NCI-H2171 (cell line): ENCODE measurements around the gene RPLP2.
A peak's percentile ranks its signal among the peaks of the same experiment; 100 is the strongest.

Experiments
- DNase-seq: peaks from one replicate; lab custom pipeline; 2025; lab: John Stamatoyannopoulos, UW

RPLP2 gene

GRCh38 chr11:824292-824880, 14.6 kb downstream of the RPLP2 start:
- no peak for DNase-seq

GRCh38 chr11:824942-825341, 15.2 kb downstream of the RPLP2 start:
- DNase-seq = no peak

GRCh38 chr11:825366-826226, 15.8 kb downstream of the RPLP2 start:
- DNase-seq = no peak

- no peak for DNase-seq
Measured at GRCh38 chr11:826227-826621, 16.5 kb downstream of the RPLP2 start.

- DNase-seq = no peak
Measured at GRCh38 chr11:826836-827145, 17.0 kb downstream of the RPLP2 start.

- no peak for DNase-seq
Measured at GRCh38 chr11:827146-827896, 17.6 kb downstream of the RPLP2 start.

- no peak for DNase-seq
Measured at GRCh38 chr11:827897-828192, 18.1 kb downstream of the RPLP2 start, which contains the start of gene CRACR2B. Gene CRACR2B (plus strand): TSS chr11:827919. CDS start chr11:828608, 689 bp downstream.

- no peak for DNase-seq
Measured at GRCh38 chr11:828506-829175, 18.9 kb downstream of the RPLP2 start.

- no peak for DNase-seq
Measured at GRCh38 chr11:829176-829846, 19.5 kb downstream of the RPLP2 start.

- no peak for DNase-seq
Measured at GRCh38 chr11:829847-830294, 20.1 kb downstream of the RPLP2 start.

- DNase-seq = peak; percentile 66
Measured at GRCh38 chr11:830295-831117, 20.7 kb downstream of the RPLP2 start.

- DNase-seq = no peak
Measured at GRCh38 chr11:831118-831864, 21.5 kb downstream of the RPLP2 start.

GRCh38 chr11:831961-832528, 22.3 kb downstream of the RPLP2 start:
- no peak for DNase-seq

- DNase-seq = no peak
Measured at GRCh38 chr11:832529-833113, 22.9 kb downstream of the RPLP2 start, which contains the start of gene CD151. Gene CD151 (plus strand): TSS chr11:832952. CDS start chr11:836070, 3,118 bp downstream.

GRCh38 chr11:833114-833791, 23.5 kb downstream of the RPLP2 start:
- DNase-seq = peak; percentile 13

GRCh38 chr11:833849-834311, 24.1 kb downstream of the RPLP2 start:
- no peak for DNase-seq

- no peak for DNase-seq
Measured at GRCh38 chr11:834371-835316, 24.9 kb downstream of the RPLP2 start.

- no peak for DNase-seq
Measured at GRCh38 chr11:836274-836673, 26.5 kb downstream of the RPLP2 start.
